ENCODE measurements around the gene VPS35.
"Not testable (repeated sequence)": the region's sequence is repeated elsewhere in the genome, so short reads cannot be mapped to it uniquely, and the experiment has no call there.

Gene VPS35

DNA sequence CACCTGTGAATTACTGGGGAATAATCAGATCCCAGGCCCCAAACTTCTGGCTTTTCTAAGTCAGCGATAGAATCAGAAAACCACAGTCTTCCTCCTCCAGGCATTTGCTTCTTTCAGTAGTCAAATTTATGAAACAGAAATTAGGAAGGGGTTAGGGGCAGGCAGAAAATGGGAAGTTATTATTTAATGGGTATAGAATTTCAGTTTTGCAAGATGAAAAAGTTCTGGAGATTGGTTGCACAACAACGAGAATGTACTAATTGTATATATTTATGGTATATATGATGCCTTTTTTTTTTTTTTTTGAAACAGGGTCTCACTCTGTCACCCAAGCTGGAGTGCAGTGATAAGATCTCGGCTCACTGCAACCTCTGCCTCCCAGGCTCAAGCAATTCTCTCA, 23.9 kb upstream of the VPS35 start:
- no peak for DNase-seq (ENCODE audit: low spot score)

DNA sequence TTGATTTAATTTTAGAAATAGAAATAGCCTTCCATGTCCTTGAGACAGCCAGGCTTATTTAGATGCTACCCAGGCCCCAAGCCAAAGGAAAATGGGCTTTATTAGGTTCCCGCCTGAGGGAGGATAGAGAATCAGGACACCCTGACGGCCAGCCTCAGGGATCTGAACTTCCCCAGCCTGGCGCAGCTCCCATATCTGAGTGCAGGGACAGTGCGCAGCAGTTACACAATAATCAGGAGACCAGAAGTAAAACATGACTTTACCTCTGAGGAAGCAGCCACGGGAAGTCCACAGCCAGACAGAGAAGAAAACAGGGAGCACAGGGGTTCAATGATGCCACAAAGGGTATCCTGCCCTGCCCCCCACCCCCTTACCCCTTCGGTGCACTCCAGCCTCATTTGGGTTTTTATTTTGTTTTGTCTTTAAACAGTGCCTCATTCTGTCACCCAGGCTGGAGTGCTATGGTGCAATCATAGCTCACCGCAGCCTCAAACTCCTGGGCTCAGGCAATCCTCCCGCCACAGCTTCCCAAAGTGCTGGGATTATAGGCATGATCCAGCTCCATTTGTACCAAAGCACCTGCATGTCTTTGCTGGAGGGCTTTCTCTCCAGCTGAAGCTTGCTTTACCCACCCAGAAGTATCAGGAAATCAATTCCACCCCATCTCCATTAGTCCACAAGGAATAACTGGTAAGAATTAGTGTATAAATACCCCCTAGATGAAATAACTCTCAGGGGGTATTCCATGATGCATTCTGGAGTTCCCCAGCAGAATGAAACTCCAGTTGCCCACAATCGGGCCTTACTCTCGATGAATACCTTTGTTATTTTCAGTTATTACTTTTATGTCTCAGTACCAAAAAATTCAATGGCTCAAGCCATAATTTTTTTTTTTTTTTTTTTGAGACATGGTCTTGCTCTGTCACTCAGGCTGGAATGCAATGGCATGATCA, 22.4 kb upstream of the VPS35 start:
- DNase-seq (ENCODE audit: low spot score): no peak

DNA sequence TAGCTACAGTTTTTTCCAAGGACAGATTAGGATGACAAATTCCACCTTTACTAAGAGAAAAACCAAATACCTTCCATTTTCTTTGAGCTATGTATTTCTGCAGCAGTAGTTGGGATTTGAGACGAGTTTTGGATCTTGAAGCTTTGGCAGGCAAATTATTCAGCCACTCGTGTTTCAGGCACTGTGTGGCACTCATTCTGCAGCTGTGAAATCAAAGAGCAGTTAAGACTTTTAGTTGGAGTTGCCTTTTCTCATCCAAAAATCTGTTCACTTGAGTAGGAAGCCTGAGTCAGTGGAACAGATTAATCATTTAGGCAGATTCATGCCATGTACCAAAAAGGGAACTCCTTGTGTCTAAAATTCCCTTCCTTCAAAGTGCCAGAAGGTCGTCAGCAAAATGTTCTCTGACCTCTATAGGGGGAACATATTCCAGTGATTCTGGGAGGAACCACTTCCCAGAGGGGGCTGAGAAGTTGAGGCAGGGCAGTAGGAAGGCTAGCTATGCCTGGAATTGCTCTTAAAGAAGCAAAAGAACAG, 20.6 kb upstream of the VPS35 start:
- DNase-seq (ENCODE audit: low spot score): no peak

DNA sequence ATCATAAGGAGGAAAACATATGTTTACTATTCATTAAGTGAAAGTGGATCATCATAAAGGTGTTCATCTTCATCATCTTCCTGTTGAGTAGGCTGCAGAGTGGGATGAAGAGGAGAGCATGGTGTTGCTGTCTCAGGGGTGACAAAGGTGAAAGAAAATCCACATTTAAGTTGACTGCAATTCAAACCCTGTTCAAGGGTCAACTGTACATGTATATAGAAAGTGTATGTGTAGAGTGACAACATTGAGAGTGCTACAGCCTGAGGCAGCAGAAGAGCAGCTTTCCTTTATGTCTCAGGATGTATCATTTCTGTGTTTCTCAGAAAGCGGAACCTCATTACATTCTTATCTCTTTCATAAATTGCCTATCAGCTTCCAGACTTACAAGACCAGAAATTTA, 17.7 kb upstream of the VPS35 start:
- DNase-seq (ENCODE audit: low spot score): no peak

DNA sequence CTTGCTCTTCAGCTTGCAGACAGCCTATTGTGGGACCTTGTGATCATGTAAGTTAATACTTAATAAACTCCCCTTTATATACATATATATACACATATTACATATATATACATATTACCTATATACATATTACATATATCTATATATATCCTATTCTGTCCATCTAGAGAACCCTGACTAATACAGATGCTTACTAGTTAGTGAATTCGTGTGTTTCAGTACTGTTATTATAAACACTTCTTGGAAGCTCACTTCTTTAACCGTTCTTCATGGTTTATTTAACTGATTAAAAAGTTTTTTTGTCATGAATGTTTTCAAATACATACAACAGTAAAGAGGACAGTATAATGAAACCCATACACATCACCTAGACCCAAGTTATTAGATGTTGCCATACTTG, 13.1 kb upstream of the VPS35 start:
- DNase-seq (ENCODE audit: low spot score): no peak

DNA sequence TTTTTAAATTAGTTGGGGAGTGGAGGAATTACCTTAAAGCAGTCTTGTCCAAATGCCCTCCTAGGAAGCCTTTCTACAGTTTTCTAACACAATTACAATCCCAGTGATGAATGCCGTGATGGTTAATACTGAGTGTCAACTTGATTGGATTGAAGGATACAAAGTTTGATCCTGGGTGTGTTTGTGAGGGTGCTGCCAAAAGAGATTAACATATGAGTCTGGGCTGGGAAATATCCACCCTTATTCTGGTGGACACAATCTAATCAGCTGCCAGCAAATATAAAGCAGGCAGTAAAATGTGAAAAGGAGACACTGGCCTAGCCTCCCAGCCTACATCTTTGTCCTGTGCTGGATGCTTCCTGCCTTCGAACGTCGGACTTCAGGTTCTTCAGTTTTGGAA, 12.6 kb upstream of the VPS35 start:
- DNase-seq (ENCODE audit: low spot score): no peak

DNA sequence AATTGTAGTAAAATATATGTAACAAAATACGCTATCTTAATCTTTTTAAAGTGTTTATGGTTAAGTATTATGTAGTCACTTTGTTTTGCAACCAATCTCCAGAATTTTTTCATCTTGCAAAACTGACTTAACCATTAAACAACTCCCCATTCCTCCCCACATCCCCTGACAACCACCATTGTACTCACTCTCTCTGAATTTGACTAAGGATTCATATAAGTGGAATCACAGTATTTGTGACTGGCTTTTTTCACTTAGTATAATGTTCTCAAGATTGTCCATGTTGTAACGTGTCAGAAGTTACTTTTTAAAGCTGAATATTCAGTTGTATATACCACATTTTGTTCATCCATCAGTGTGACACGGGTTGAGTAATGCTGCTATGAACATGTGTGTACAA, 11.1 kb upstream of the VPS35 start:
- no peak for DNase-seq (ENCODE audit: low spot score)

DNA sequence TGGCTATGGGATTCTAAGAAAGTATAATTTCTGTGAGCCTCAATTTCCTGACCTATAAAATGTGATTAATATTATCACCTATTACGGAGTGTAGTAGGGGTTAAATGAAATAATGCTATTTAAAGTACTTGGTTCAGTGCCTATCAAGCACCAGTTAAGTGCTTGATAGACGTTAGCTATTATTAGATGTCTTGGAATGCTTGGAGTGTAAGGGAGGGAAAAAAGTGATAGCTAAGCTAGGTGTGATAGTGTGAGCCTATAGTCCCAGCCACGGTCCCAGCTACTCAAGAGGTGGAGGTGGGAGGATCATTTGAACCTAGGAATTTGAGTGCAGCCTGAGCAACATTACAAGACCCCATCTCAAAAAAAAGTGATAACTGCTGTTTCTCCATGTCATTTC, 8.0 kb upstream of the VPS35 start:
- no peak for DNase-seq (ENCODE audit: low spot score)

DNA sequence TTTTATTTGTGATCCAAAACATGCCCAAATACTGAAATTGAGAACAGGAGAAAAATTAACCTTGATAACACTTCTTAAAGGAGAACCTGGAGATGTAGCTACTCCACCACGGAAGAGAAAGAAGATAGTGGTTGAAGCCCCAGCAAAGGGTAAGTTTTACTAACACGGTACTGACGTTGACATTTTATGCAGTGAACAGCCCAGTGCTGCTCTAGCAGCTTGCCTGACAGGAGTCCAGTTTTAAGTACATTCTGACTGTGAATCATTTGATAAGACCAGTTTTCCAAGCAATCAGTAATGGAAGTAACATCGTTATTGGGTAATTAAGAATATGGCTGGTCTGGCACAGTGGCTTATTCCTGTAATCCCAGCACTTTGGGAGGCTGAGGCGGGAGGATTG, 7.0 kb upstream of the VPS35 start:
- no peak for DNase-seq (ENCODE audit: low spot score)

DNA sequence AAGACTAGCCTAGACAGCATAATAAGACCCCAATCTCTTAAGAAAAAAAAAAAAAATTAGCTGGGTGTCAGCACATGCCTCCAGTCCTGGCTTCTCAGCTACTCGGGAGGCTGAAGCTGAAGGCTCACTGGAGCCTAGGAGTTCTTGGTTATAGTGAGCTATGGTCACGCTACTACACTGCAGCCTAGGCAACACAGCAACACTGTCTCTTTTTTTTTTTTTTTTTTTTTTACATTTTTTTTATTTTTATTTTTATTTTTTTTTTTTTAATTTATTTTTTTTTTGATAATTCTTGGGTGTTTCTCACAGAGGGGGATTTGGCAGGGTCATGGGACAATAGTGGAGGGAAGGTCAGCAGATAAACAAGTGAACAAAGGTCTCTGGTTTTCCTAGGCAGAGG, 4.6 kb upstream of the VPS35 start:
- DNase-seq (ENCODE audit: low spot score): no peak

DNA sequence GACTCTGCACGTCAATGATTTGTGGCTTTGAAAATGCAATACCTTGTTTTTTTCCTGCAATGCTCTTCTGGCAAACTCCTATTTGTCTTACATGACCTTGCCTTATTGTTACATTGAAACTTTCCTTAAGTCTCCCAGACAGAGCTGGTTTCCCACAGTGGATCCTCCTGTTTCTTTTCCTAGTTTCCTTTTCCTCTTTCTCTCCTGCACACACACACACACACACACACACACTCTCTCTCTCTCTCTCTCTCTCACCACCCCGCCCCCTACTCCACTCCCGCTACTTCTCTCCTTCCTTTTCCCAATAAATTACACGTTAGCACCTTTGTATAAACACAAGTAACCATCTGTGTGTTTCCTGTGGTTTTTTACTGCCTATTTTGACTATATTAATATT, 2.7 kb upstream of the VPS35 start:
- no peak for DNase-seq (ENCODE audit: low spot score)

DNA sequence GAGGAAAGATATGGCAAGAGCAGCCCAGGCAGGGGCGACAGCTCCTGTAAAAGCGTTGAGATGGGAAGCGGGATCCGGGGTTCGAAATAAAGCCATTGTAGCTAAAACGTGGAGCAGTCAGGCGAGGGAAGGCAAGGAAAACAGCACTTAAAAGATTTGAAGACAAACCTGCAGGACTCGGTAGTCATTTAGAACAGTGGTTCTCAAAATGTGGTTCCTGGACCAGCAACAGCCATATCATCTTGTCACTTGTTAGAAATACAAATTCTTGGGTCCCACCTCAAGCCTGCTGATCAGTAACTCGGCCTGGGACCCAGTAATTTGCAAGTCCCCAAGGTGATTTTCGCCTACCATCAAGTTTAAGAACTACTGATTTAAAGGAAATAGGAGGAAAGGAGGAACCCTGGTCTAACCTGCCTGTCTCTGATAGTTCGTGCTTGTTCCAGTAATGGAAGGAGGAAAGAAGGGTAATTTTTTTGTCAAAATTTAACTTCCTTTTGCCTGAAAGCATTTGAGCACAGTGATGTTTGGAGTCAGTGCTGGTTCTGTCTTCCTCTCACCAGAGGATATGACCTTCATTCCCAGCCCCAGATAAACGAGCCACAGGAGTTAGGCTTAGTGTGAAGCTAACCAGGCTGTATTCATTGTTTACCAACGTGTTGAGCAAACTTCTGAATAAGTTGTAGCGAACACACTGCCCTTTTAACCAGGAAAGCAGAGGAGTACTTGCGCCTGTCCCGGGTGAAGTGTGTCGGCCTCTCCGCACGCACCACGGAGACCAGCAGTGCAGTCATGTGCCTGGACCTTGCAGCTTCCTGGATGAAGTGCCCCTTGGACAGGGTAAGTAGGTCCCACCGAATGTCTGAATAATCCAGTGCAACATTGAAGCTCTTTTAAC, 1.6 kb upstream of the VPS35 start:
- no peak for DNase-seq (ENCODE audit: low spot score)

DNA sequence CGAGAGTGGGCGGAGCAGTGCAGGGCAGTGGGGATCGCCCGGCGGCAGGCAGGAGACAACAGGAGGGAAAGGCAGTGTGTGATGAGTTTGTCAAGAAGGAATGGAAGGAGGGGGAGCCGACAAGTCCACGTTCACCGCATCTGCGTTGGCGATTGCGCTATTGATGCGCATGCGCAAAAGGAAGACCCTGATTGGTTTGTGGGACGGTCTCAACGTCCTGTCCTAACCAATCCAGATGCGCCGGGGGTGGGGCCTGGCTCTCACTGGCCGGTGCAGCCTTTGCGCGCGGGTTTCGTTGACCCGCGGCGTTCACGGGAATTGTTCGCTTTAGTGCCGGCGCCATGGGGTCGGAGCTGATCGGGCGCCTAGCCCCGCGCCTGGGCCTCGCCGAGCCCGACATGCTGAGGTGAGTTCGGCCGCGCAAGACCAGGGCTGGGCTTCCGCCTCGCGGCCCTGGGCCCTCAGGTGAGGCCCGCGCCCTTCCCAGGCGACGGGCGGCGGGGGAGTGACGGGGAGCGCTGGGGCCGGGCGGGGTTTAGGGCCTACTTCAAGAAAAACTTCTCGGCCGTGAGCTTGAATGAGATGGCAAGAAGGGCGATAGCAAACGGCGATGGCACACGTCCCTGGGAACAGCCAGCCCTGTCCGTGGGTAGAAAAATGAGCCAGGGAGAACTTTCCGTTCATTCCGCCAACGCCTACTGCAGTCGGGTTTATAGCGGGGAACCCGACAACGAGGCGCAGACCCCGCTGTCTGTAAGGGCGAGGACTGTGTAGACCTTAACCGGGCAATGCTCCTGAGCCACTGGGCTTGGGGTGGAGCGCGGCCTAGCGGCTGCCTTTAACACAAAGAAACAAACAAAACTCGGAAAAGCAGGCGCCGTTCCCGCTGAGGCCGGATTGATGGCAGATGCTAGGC, 645 bp upstream of the VPS35 start, which contains the start of gene ORC6:
ORC6 (plus strand) TSS at position 295 of the 916 bp plus-strand sequence; CDS start at position 342, 47 bp downstream.
- DNase-seq (ENCODE audit: low spot score): peak; percentile 96

DNA sequence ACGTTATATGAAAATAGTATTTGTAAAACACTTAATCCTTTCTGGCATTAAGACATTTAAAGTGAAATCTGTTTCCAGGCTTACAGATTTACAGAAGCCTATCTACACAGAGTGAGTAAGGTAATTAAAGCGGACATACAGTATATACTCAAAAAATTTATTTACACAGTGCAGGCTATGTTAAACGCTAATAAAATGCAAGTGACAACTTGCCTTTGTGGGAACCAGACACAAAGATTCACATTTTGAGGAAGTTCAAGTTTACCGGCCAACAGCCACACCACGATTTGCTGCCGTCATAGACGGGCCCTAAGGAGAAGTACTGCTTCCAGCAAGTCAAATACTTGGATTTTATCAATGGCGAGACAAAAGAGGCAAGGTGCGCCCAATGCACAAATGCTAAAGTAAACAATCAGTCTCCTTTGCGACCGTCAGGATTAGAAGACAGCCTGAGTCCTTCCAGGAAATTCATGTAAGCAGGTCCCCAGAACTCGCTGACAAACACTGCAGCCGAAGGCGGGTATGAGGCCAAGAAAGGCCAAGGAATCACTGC, 801 bp downstream of the VPS35 start:
- no peak for DNase-seq (ENCODE audit: low spot score)

DNA sequence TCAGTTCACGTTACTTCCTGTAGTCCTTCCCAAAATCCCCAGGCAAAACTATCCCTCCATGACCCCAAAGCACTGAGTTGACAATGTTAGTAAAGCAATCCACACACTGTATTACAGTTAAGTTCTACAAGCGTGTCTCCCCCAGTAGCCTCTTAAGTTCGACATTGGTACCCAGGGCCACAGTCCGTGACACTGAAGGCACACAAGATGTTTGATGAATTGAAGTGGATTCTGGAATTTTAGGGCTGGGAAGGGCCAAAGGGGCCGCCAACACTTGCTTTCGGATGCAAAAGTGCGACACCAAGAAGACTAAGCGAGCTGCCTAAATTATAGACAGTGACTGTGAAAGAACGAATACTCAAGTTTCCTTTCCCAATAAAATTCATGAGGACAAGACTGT, 1.5 kb downstream of the VPS35 start:
- no peak for DNase-seq (ENCODE audit: low spot score)

DNA sequence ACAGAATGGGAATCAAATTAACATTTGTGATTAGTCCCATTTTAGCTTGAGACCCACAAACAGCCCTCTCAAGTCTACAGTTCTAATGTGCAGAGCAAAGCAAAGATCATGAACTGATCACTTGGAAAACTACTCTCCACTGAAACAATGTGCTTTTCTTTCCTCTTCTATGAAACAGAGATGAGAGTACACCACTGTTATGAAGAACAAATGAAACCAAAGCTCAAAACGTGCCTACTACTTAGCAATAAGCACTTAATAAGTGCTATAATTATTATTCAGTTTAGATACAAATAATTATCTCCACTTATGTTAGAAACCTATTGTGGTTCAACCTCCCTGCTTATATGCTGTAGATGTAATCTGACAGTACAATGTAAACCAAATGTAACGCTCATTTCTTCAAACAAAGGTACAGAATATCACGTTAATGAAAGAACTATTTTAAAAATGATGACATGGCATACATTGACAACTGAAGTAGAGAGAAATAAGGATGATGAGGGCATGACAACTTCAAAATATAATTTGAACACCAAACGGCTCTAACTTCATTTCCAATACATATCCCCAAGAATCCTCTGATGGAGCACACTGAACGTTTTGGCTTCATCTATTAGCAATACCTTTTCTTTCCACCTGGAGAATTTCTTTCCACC, 2.0 kb downstream of the VPS35 start:
- no peak for DNase-seq (ENCODE audit: low spot score)

DNA sequence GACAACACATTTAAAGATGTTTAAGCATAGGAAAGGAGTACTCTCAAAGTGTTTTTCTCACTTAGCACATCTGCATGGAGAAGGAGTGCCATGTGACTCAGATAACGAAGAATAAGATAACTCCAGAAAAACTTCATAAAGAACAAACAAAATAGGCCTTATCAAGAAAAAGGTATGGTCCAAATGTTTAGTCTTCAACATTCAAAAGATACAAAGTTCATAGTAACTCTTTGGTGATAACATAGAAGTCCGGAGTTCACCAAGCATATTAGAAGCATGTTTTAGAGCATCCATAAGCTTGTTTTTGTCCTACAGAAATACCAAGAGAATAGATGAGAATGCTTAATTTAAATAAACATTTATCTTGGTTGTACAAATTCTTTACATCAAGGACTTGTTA, 7.1 kb downstream of the VPS35 start:
- DNase-seq (ENCODE audit: low spot score): not testable (repeated sequence)

DNA sequence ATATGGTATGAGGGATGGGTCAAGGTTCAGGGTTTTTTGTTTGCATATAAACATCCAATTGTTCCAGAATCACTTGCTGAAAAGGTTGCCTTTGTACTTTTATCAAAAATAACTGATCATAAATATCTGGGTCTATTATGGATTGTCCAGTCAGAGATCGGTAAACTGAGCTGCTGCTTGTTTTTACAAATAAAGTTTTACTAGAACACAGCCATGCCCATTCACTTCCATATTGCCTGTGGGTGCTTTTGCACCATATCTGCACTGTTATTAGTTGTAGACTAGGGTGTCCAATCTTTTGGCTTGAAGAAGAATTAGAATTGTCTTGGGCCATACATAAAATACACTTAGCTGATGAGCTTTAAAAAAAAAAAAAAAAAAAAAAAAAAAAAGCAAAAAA, 11.0 kb downstream of the VPS35 start:
- DNase-seq (ENCODE audit: low spot score): not testable (repeated sequence)

DNA sequence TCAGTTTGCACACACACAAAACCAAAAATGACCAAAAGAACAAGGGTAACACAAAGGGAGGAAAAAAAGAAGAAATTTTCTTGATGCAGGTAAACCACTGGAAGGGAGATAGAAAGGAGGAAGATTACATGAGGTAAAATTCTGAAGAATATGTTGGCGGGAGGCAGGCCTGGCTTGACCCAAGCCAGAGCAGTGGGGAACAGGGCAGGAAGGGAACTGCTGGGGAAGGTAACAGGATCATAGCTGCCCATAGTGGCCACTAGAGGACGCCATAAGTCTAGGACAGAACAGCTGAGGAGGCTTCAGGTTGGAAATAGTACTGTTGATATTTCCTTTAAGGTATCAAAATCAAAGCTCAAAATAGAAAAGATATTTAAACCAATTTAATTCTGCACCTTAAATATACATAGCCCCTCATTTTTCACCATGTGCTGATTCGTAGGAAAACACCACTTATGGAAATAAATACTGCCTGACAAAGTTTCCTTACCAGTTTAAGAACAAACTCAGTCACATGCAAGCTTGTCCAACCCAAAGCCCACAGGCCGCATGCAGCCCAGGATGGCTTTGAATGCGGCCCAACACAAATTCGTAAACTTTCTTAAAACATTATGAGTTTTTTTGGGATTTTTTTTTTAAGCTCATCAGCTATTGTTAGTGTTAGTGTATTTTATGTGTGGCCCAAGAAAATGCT, 15.5 kb downstream of the VPS35 start:
- peak; percentile 54 for DNase-seq (ENCODE audit: low spot score)

DNA sequence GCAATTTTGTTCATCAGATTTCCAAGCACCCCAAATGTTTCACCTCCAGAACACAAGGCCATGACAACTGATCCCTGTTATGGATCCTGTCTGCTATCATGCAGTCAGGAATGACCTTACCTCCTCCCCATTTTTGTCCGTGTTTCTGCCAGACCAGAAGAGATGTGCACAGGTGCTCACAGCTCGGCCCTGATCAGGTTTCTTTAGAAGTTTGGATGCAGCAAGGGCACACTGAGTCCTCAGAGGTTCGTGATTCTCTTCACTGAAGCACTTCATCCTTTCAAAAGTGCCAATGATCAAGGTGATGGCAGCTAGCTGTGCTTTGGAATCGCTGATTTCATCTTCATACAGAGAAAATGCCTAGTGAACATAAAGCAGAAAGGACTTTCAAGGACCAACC, 26.9 kb downstream of the VPS35 start:
- no peak for DNase-seq (ENCODE audit: low spot score)
